Stomach (tissue), 9 donors: ENCODE measurements around the gene KDM4B. TPM values are rescaled to one million over a fixed set of nuclear protein-coding genes. Genes with fewer than 3 reads are reported as not detected.
A peak's percentile ranks its signal among the peaks of the same experiment; 100 is the strongest.

ENCODE experiments used
- DNase-seq, 2 donors: peaks; one replicate each; pipeline versions ENCODE4 v3.0.0 to v3.0.0-alpha.2; 2013 to 2019
- H3K27ac ChIP-seq, 5 donors: fragments of 200-600 bp in 4 of 5; sonication (generic) in 4 of 5; one replicate each; pipeline ENCODE4 v1.5.1; 2013 to 2019; ENCODE audit warnings: mild to moderate bottlenecking in 1 of 5, moderate library complexity in 1 of 5
- H3K27me3 ChIP-seq, 3 donors: fragments of 200-600 bp; sonication (generic); one replicate each; pipeline ENCODE4 v1.5.1; 2017 to 2019; ENCODE audit warnings: mixed run types in 1 of 3
- H3K36me3 ChIP-seq, 4 donors: fragments of 200-600 bp; sonication (generic); 1 replicate in 3 of 4; 2 replicates in 1 of 4; pipeline ENCODE4 v1.5.1; 2016 to 2019
- H3K4me1 ChIP-seq, 4 donors: fragments of 200-600 bp; sonication (generic); one replicate each; pipeline ENCODE4 v1.5.1; 2016 to 2019
- H3K4me3 ChIP-seq, 4 donors: fragments of 200-600 bp; sonication (generic) in 3 of 4; one replicate each; pipeline ENCODE4 v1.5.1; 2016 to 2019; ENCODE audit warnings: mild to moderate bottlenecking in 1 of 4
- H3K9me3 ChIP-seq, 4 donors: fragments of 200-600 bp; sonication (generic); one replicate each; pipeline ENCODE4 v1.5.1; 2016 to 2019
- EP300 ChIP-seq: sonication (generic); formaldehyde crosslinking; IDR thresholded peaks from one replicate; pipeline ENCODE4 v1.6.1; 2017; ENCODE audit warnings: antibody characterized with exemption
- POLR2A ChIP-seq, 4 donors: fragments of 450-650 bp; IDR thresholded peaks; one replicate each; pipeline ENCODE4 v1.6.1; 2016; ENCODE audit warnings: antibody characterized with exemption in 4 of 4, control low read depth in 2 of 4, mild to moderate bottlenecking in 1 of 4, moderate library complexity in 1 of 4
- POLR2AphosphoS5 ChIP-seq, 3 donors: sonication (generic); formaldehyde crosslinking; IDR thresholded peaks; one replicate each; pipeline ENCODE4 v1.6.1; 2016; ENCODE audit warnings: antibody characterized with exemption in 3 of 3
- WGBS, 5 donors: extraction: QIAGEN DNeasy Blood & Tissue Kit in 3 of 5; methylation state at CpG; one replicate each; pipeline versions ENCODE4 v1.1.5 to v1.1.7; 2013 to 2018; 5-methylcytosine and 5-hydroxymethylcytosine counted together
- intact Hi-C: fragments of 100-400 bp; cut with DNase I; formaldehyde crosslinking; loops from one replicate; pipeline ENCODE4 v1.15.1; 2023; ENCODE audit warnings: low total_unique reads
- polyA plus RNA-seq, 3 donors: library from polyadenylated mRNA; stranded (reverse); fragments of 200-250 nt; gene quantifications; one replicate each; pipeline ENCODE4 v1.2.3, GENCODE V29; 2013
- total RNA-seq, 5 donors: library from RNA; depleted of rRNA; stranded (reverse); fragments of >200 nt; gene quantifications; one replicate each; pipeline versions ENCODE4 v1.1.0 to v1.2.3, GENCODE V29; 2014 to 2016
- TF ChIP-seq, protein P1 (sequence below), 7 experiments: fragments of 450-650 bp in 4 of 7; fragments of 200-600 bp in 3 of 7; sonication (generic) in 3 of 7; IDR thresholded peaks; one replicate each; pipeline ENCODE4 v1.5.1; 2016 to 2019; ENCODE audit warnings: antibody characterized with exemption in 7 of 7, control low read depth in 2 of 7, mild to moderate bottlenecking in 1 of 7
- donor health status: healthy with polysubstance abuse.
- donor health status: Bipolar disorder and iron deficiency.
- donor health status: healthy.

KDM4B gene
- total and polyA plus RNA-seq, 8 donors: 5.2 to 202 (median 29.4) TPM

DNA sequence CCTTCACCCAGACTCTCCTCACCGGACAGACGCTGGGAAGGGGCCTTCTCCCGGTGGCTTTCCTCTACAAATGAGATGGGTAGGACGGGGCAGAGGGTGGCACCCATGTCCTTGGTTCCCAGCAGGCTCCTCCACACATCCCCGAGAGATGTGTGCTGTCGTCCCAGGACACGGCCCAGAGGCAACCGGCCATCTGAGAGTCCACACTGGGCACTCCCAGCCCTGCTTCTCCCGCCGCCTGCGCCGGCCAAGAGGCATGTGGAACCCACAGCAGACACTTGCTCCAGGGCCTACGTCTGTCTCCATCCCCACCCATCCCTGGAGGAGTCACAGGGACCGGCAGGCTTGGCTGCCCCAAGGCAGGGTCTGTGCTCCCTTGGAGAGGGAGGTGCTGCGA lies 179.9 kb downstream of the KDM4B start:
- no peak overlapping the region for H3K27ac ChIP-seq
- no peak overlapping the region for H3K4me3 ChIP-seq
- intact Hi-C loops: no loop called here
- peaks cover 33 to 98% (median 91%) of the 10 kb centered on the region in 4 donors for H3K36me3 ChIP-seq
- no peaks in the 10 kb centered on the region for H3K9me3 ChIP-seq
- 89 to 97% (median 92%) methylated on average over 12 to 15 of the region's 15 CpGs for WGBS, 5 donors
- no peak for DNase-seq
- H3K27me3 ChIP-seq: no peaks in the 10 kb centered on the region
- TF ChIP-seq POLR2AphosphoS5 (IDR thresholded peaks at IDR 0.05) (no peak), EP300 (no peak), POLR2A (IDR thresholded peaks at IDR 0.05) (no peak)
- TF ChIP-seq, protein P1, sequence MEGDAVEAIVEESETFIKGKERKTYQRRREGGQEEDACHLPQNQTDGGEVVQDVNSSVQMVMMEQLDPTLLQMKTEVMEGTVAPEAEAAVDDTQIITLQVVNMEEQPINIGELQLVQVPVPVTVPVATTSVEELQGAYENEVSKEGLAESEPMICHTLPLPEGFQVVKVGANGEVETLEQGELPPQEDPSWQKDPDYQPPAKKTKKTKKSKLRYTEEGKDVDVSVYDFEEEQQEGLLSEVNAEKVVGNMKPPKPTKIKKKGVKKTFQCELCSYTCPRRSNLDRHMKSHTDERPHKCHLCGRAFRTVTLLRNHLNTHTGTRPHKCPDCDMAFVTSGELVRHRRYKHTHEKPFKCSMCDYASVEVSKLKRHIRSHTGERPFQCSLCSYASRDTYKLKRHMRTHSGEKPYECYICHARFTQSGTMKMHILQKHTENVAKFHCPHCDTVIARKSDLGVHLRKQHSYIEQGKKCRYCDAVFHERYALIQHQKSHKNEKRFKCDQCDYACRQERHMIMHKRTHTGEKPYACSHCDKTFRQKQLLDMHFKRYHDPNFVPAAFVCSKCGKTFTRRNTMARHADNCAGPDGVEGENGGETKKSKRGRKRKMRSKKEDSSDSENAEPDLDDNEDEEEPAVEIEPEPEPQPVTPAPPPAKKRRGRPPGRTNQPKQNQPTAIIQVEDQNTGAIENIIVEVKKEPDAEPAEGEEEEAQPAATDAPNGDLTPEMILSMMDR (IDR thresholded peaks at IDR 0.05): no peak
- H3K4me1 ChIP-seq: no peaks in the 10 kb centered on the region

DNA sequence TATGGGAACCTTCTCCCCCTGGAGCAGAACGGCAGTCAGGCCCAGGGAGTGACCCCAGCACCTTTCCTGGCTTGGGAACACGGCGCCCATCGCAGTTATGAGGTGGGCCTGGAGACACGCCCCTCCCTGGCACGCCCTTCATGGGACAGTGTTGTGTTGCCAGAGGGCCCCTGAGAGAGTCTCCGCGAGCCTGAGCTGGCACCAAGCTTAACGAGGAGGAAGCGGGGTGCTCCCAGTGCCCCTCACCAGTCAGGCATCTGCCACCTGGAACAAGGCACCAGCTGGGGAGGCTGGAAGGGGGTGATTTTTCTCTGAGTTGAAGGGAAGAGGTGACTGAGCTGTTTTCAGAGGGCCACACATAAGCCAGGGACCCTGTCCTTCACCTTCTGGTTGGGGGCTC lies 180.6 kb downstream of the KDM4B start:
- DNase-seq: no peak
- H3K27me3 ChIP-seq: no peaks in the 10 kb centered on the region
- intact Hi-C loops: no loop called here
- H3K9me3 ChIP-seq: no peaks in the 10 kb centered on the region
- peaks cover 29 to 91% (median 84%) of the 10 kb centered on the region in 4 donors for H3K36me3 ChIP-seq
- H3K4me3 ChIP-seq: no peak overlapping the region
- TF ChIP-seq, protein P1 (IDR thresholded peaks at IDR 0.05): no peak
- TF ChIP-seq POLR2AphosphoS5 (IDR thresholded peaks at IDR 0.05) (no peak), POLR2A (IDR thresholded peaks at IDR 0.05) (no peak), EP300 (no peak)
- no peaks in the 10 kb centered on the region for H3K4me1 ChIP-seq
- WGBS, 5 donors: 76 to 82% (median 77%) methylated on average over 1 to 10 of the region's 10 CpGs
- H3K27ac ChIP-seq: no peak overlapping the region

GRCh38 chr19:5149932-5150901 lies 181.3 kb downstream of the KDM4B start:
- H3K4me3 ChIP-seq: no peak overlapping the region
- no peaks in the 10 kb centered on the region for H3K4me1 ChIP-seq
- DNase-seq: peak in 1 of 2 donors; percentile 3
- H3K27me3 ChIP-seq: no peaks in the 10 kb centered on the region
- H3K27ac ChIP-seq: no peak overlapping the region
- TF ChIP-seq POLR2A (IDR thresholded peaks at IDR 0.05) (no peak), EP300 (no peak), POLR2AphosphoS5 (IDR thresholded peaks at IDR 0.05) (no peak)
- TF ChIP-seq, protein P1 (IDR thresholded peaks at IDR 0.05): no peak
- WGBS, 5 donors: 89 to 92% (median 90%) methylated on average over 24 to 36 of the region's 36 CpGs
- no peaks in the 10 kb centered on the region for H3K9me3 ChIP-seq
- intact Hi-C loops: no loop called here
- H3K36me3 ChIP-seq: peaks cover 22 to 84% (median 77%) of the 10 kb centered on the region in 4 donors

- Histone ChIP-seq H3K4me3 (no peak overlapping the region), H3K36me3 (peaks cover 15 to 75% (median 68%) of the 10 kb centered on the region in 4 donors), H3K9me3 (no peaks in the 10 kb centered on the region), H3K27me3 (no peaks in the 10 kb centered on the region), H3K27ac (no peak overlapping the region), H3K4me1 (peaks cover 0 to 4% (median 0%) of the 10 kb centered on the region in 4 donors)
- DNase-seq: peak in 1 of 2 donors; percentile 7
- no peak for TF ChIP-seq POLR2AphosphoS5 (IDR thresholded peaks at IDR 0.05)
- no peak for TF ChIP-seq EP300
- TF ChIP-seq POLR2A (IDR thresholded peaks at IDR 0.05): no peak
- TF ChIP-seq, protein P1 (IDR thresholded peaks at IDR 0.05): no peak
- 91 to 94% (median 93%) methylated on average over 34 to 52 of the region's 52 CpGs for WGBS, 5 donors
- intact Hi-C loops: no loop called here
Observed at GRCh38 chr19:5150902-5151741, 182.2 kb downstream of the KDM4B start.
